Stimulated activated naive CD8-positive, alpha-beta T cell treated with anti-CD3 and anti-CD28 coated beads, Interleukin-15, Interleukin-2, amounts not matched to agents 100 ng/mL and 50 ng/mL, for 24 hours (primary cell): Measurements from ENCODE around the gene CD33.
A peak's percentile ranks its signal among the peaks of the same experiment; 100 is the strongest.

Experiments
- H3K27ac Mint-ChIP-seq: one replicate; pipeline ENCODE4 v1.8.0; 2021; ENCODE audit warnings: mild to moderate bottlenecking, mixed read lengths
- H3K27me3 Mint-ChIP-seq: one replicate; pipeline ENCODE4 v1.8.0; 2021; ENCODE audit warnings: mixed read lengths
- H3K36me3 Mint-ChIP-seq: one replicate; pipeline ENCODE4 v1.8.0; 2021; ENCODE audit warnings: low read depth, mixed read lengths
- H3K4me1 Mint-ChIP-seq: one replicate; pipeline ENCODE4 v1.8.0; 2021; ENCODE audit warnings: low read depth, mixed read lengths
- H3K4me3 Mint-ChIP-seq: one replicate; pipeline ENCODE4 v1.8.0; 2021; ENCODE audit warnings: mild to moderate bottlenecking, mixed read lengths
- H3K9me3 Mint-ChIP-seq: one replicate; pipeline ENCODE4 v1.8.0; 2021; ENCODE audit warnings: mixed read lengths

CD33 gene

DNA sequence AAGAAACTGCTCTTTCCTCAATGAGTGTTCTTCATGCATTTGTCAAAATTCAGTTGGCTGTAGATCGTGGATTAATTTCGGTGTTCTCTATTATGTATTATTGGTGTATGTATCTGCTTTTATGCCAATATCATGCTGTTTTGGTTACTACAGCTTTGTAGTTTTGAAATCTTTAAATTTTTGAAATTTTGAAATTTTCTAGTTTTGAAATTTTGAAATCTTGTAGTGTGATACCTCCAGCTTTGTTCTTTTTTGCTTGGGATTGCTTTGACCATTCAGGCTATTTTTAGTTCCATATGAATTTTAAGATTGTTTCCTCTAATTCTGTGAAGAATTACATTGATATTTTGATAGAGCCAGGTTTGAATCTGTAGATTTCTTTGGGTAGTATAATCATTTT is 3.1 kb downstream of the CD33 start:
- H3K36me3 Mint-ChIP-seq = no peaks in the 10 kb centered on the region
- H3K27me3 Mint-ChIP-seq = peaks cover 57% of the 10 kb centered on the region
- no peaks in the 10 kb centered on the region for H3K4me1 Mint-ChIP-seq
- no peak overlapping the region for H3K27ac Mint-ChIP-seq
- no peak overlapping the region for H3K4me3 Mint-ChIP-seq
- H3K9me3 Mint-ChIP-seq = peaks cover 4% of the 10 kb centered on the region

DNA sequence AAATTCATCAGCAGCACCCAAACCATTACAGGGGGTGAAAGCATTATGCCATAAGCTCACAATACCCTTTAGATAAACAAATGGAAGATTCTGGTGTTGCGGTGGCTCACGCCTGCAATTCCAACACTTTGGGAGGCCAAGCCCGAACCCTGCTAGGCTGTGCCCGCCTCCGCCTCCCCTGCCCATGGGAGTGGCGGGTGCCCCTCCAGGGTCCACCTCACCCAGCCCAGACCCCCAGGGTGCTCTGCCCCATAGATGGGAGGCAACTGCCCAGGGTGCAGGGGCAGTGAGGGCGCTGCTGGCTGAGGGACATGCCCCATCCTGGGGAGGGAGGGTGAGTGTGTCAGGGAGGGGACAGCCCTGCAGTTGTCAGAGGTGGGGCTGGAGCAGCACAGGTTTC is 16.0 kb downstream of the CD33 start:
- peaks cover 6% of the 10 kb centered on the region for H3K27me3 Mint-ChIP-seq
- H3K4me3 Mint-ChIP-seq = no peak overlapping the region
- peaks cover 4% of the 10 kb centered on the region for H3K4me1 Mint-ChIP-seq
- no peaks in the 10 kb centered on the region for H3K36me3 Mint-ChIP-seq
- H3K9me3 Mint-ChIP-seq = no peaks in the 10 kb centered on the region
- no peak overlapping the region for H3K27ac Mint-ChIP-seq

- peaks cover 10% of the 10 kb centered on the region for H3K27me3 Mint-ChIP-seq
- H3K4me3 Mint-ChIP-seq = no peak overlapping the region
- H3K27ac Mint-ChIP-seq = no peak overlapping the region
- H3K9me3 Mint-ChIP-seq = no peaks in the 10 kb centered on the region
- no peaks in the 10 kb centered on the region for H3K36me3 Mint-ChIP-seq
- peaks cover 4% of the 10 kb centered on the region for H3K4me1 Mint-ChIP-seq
Measured at GRCh38 chr19:51242881-51243630, 18.2 kb downstream of the CD33 start.

- Mint-ChIP-seq H3K4me3 (no peak overlapping the region), H3K36me3 (no peaks in the 10 kb centered on the region), H3K4me1 (peaks cover 4% of the 10 kb centered on the region), H3K27ac (no peak overlapping the region), H3K27me3 (peaks cover 7% of the 10 kb centered on the region), H3K9me3 (no peaks in the 10 kb centered on the region)
Measured at GRCh38 chr19:51246164-51246552, 21.3 kb downstream of the CD33 start.

DNA sequence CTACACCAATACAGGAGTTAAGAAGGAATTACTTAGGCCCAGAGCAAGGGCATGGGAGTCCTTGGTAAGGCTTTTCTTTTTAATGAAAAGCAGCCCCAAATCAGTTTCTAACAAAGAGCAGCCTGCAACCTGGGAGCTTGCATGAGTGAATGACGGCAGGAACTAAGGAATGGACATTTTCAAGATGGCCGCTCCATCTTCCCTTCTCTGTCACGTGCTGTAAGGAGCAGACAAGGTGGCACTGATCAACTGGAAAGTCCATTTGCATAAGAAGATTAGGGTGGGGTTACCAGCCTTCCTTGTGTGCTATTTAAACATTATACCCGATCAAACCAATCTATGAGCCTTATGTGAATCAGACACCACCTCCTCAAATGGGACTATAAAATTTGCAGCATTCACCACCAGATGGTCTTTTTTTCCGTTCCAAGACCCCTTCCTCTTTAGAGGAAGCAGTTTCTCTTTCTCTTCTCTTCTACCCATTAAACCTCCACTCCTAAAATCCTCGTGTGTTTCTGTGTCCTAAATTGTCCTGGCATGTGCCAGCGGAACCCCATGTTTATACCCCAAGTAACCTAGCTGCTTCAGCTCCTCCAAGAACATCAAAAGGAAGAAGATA is 23.2 kb downstream of the CD33 start:
- H3K27ac Mint-ChIP-seq = no peak overlapping the region
- no peaks in the 10 kb centered on the region for H3K9me3 Mint-ChIP-seq
- no peak overlapping the region for H3K4me3 Mint-ChIP-seq
- H3K27me3 Mint-ChIP-seq = peaks cover 8% of the 10 kb centered on the region
- peaks cover 4% of the 10 kb centered on the region for H3K4me1 Mint-ChIP-seq
- H3K36me3 Mint-ChIP-seq = no peaks in the 10 kb centered on the region

DNA sequence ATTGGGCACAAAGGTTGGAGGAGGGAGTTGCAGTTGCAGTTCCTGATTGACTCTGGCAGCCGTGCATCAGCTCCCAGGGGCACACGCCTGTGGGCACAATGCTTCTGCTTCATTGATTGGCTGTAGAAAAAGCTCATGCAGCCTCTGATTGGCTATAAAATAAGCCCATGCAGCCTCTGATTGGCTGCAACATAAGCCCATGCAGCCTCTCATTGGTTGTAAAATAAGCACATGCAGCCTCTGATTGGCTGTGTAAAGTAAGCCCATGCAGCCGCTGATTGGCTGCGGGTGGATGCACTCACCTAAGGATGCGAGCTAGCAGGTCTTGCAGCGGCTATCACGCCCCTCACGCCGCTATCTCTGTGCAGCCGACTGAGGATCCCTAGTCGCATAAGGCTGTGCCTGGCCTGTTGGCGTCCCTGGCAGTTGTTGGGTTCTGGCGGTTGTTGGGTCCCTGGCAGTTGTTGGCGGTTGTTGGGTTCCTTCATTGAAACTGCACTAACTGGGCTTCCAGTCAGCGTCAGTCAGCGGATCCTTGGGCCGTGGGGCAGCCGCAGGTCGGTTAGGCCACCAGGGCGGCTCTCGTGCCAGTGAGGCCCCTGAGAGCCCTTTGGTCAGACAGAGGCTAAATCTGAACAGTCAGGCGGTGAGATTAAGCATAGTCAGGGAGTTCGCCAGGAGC is 26.0 kb downstream of the CD33 start, which contains the start of gene SIGLECL1:
SIGLECL1 (plus strand) TSS at position 295 of the 682 bp plus-strand sequence. CDS start 12,993 bp downstream, outside the sequence.
- H3K27ac Mint-ChIP-seq = no peak within 1 kb of the TSS
- H3K27me3 Mint-ChIP-seq = peaks cover 8% of the 10 kb centered on the region
- H3K4me1 Mint-ChIP-seq = no peaks in the 10 kb centered on the region
- H3K9me3 Mint-ChIP-seq = no peaks in the 10 kb centered on the region
- no peaks in the 10 kb centered on the region for H3K36me3 Mint-ChIP-seq
- no peak within 1 kb of the TSS for H3K4me3 Mint-ChIP-seq

- Mint-ChIP-seq H3K36me3 (no peaks in the 10 kb centered on the region), H3K9me3 (no peaks in the 10 kb centered on the region), H3K27ac (no peak overlapping the region), H3K4me3 (no peak overlapping the region), H3K27me3 (peaks cover 13% of the 10 kb centered on the region), H3K4me1 (no peaks in the 10 kb centered on the region)
Measured at GRCh38 chr19:51251468-51251820, 26.6 kb downstream of the CD33 start.

DNA sequence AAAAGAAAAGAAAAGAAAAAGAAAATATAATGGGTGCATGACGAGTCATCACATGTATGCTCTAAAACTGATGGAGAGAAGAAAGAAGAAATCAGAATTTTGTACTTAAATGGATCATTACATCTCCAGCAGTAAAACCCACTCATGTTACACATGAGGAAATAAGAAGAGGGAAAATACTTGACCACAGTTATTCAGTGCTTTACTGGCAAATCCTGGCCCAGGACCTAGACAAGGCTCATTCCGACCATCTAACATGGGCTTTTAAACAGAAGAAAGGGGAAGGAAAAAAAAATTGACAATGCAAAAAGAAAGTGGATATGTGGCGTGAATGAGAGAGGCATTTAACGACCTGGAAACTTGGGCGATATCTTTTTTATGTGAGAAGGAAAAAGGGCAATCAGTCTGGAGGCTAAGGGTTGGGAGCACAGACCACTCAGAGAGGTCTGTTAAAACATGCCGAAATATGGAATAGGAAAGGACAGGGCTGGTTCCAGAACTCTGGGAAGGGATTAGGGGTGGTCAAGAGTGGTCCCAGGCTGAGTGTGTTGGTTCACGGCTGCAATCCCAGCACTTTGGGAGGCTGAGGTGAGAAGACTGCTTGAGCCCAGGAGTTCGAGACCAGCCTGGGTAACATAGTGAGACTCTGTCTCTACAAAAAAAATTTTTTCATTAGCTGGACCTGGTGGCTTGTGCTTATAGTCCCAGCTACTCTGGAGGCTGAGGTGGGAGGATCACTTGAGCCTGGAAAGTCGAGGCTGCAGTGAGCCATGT is 27.6 kb downstream of the CD33 start:
- peak overlapping the region; percentile 5 for H3K27ac Mint-ChIP-seq
- H3K9me3 Mint-ChIP-seq = no peaks in the 10 kb centered on the region
- H3K4me1 Mint-ChIP-seq = no peaks in the 10 kb centered on the region
- no peak overlapping the region for H3K4me3 Mint-ChIP-seq
- no peaks in the 10 kb centered on the region for H3K36me3 Mint-ChIP-seq
- peaks cover 14% of the 10 kb centered on the region for H3K27me3 Mint-ChIP-seq

GRCh38 chr19:51253088-51253806 is 28.4 kb downstream of the CD33 start:
- Mint-ChIP-seq H3K9me3 (no peaks in the 10 kb centered on the region), H3K4me1 (no peaks in the 10 kb centered on the region), H3K27ac (no peak overlapping the region), H3K36me3 (no peaks in the 10 kb centered on the region), H3K4me3 (no peak overlapping the region), H3K27me3 (peaks cover 17% of the 10 kb centered on the region)

DNA sequence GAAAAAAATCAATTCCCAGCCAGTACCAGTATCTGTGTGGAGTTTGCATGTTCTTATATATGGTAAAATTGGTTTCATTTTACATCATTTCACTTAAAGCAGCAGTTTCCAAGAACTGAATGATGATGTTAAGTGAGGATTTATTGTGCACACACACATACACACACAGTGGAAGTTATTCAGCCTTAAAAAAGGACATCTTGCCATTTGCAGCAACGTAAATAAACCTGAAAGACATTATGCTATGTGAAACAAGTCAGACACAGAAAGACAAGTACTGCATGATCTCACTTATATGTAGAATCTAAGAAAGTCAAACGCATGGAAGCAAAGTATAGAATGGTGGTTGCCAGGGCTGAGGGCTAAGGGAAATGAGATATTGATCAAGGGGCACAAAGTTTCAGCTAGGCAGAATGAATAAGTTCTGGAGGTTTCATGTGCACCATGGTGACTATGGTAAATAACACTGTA is 31.3 kb downstream of the CD33 start:
- Mint-ChIP-seq H3K27ac (no peak overlapping the region), H3K36me3 (no peaks in the 10 kb centered on the region), H3K4me1 (peaks cover 3% of the 10 kb centered on the region), H3K27me3 (peaks cover 37% of the 10 kb centered on the region), H3K9me3 (no peaks in the 10 kb centered on the region), H3K4me3 (no peak overlapping the region)

GRCh38 chr19:51257471-51257870 is 32.6 kb downstream of the CD33 start:
- Mint-ChIP-seq H3K4me3 (no peak overlapping the region), H3K27ac (no peak overlapping the region), H3K36me3 (no peaks in the 10 kb centered on the region), H3K4me1 (peaks cover 3% of the 10 kb centered on the region), H3K9me3 (no peaks in the 10 kb centered on the region), H3K27me3 (peaks cover 41% of the 10 kb centered on the region)

DNA sequence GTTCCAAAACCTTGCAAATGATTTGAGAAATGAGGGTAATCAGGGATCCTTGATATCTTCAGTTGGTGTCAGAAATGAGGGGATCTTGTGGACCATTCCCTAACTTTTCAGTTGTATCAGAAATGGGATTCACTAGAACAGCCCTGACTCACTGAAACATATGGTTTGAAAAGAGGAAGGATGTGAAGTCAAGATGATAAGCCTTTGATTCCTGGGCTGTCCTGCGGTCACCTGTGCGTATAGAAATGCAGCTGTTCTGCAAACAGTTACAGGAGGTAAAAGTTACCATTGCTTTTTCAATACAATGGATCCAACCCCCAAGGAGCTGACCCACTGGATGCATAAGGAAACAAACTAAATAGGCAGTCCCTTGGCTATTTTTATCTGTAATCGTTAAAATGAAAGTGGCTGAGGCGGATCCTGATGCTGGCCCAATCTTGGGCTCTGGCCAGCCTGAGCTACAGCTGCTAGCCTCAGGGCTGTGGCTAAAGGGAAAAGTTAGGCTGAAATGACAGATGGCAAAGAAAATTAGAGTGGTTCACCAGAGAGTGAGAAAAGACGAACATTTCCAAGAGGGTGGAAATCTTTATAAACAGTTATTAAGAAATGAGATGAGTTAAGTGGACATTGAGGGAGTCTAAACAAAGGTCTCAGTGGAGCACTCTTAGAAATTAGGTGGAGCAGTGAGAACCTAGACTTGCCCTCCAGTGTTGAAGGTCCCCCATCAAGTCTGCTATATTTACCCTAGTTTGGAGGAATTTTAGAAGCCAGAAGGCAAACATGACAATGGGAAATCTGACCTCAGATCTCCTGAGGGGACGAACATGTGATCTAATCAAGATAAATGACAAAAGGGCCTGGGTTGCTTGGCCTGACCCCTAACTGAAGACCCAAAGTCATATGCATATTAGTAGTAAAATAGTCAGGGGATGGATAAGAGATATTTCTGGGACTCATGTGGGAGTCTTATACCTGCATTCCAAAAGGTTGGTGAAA is 33.6 kb downstream of the CD33 start:
- Mint-ChIP-seq H3K4me3 (no peak overlapping the region), H3K9me3 (no peaks in the 10 kb centered on the region), H3K36me3 (no peaks in the 10 kb centered on the region), H3K4me1 (peaks cover 3% of the 10 kb centered on the region), H3K27ac (no peak overlapping the region), H3K27me3 (peaks cover 41% of the 10 kb centered on the region)
